H1 (cell line): ENCODE results near the gene PDZD2.

Experiments used
- CTCF ChIP-seq, 3 experiments: IDR thresholded peaks; 1 replicate in 2 of 3; 2 replicates in 1 of 3; pipeline versions ENCODE4 v1.5.1 to v1.6.1; 2011; ENCODE audit warnings: low read length in 3 of 3, mild to moderate bottlenecking in 3 of 3, inconsistent platforms in 2 of 3, low read depth in 1 of 3, moderate library complexity in 1 of 3; ENCODE audit not compliant: insufficient read depth in 1 of 3; ENCODE audit errors: control extremely low read depth in 1 of 3
- EP300 ChIP-seq, 2 experiments: IDR thresholded peaks; 1 replicate in 1 of 2; 2 replicates in 1 of 2; pipeline ENCODE4 v1.6.1; 2011 to 2012; ENCODE audit warnings: low read depth in 2 of 2, low read length in 2 of 2, mild to moderate bottlenecking in 2 of 2, borderline replicate concordance in 1 of 2, inconsistent platforms in 1 of 2, moderate library complexity in 1 of 2
- MAFK ChIP-seq: IDR thresholded peaks from 2 replicates; pipeline ENCODE4 v1.6.1; 2012; ENCODE audit warnings: low read depth, mild to moderate bottlenecking, improper control_type of control experiment, low read length
- MAX ChIP-seq: IDR thresholded peaks from 2 replicates; pipeline ENCODE4 v1.6.1; 2012; ENCODE audit warnings: inconsistent platforms
- POLR2AphosphoS5 ChIP-seq: IDR thresholded peaks from 2 replicates; pipeline ENCODE4 v1.6.1; 2011; ENCODE audit warnings: low read depth, low read length
- TBP ChIP-seq: IDR thresholded peaks from 2 replicates; pipeline ENCODE4 v1.6.1; 2011; ENCODE audit warnings: low read depth, low read length, improper control_type of control experiment
- TEAD4 ChIP-seq: IDR thresholded peaks from 2 replicates; pipeline ENCODE4 v1.6.1; 2012; ENCODE audit warnings: low read depth, low read length, inconsistent platforms, mixed read lengths

- no peak for TF ChIP-seq TBP
- no peak for TF ChIP-seq CTCF (IDR thresholded peaks at IDR 0.05; ENCODE audit: control extremely low read depth in 1 of 3, insufficient read depth in 1 of 3, low read depth in 1 of 3, low read length in 3 of 3)
- no peak for TF ChIP-seq POLR2AphosphoS5
- TF ChIP-seq TEAD4, result no peak
- TF ChIP-seq MAX, result no peak
- no peak for TF ChIP-seq MAFK
- TF ChIP-seq EP300 (IDR thresholded peaks at IDR 0.05; ENCODE audit: borderline replicate concordance in 1 of 2, low read depth in 2 of 2, low read length in 2 of 2), result no peak
These were observed 1.1 kb upstream of the PDZD2 start for GRCh38 chr5:31637851-31638250.
